Activated CD4-positive, alpha-beta memory T cell treated with anti-CD3 and anti-CD28 coated beads for 36 hours (primary cell): ENCODE results near the gene PODXL2. TPM values are rescaled to one million over a fixed set of nuclear protein-coding genes. Genes with fewer than 3 reads are reported as not detected.

ENCODE experiments used
- CTCF ChIA-PET: fragments of 350-600 bp; sonication (Branson Sonifier 250); formaldehyde crosslinking; loops from one replicate; lab custom pipeline; 2021; ENCODE audit warnings: antibody characterized with exemption, inconsistent platforms; lab: Charles Lee
- POLR2A ChIA-PET: fragments of 350-600 bp; sonication (Branson Sonifier 250); formaldehyde crosslinking; loops from one replicate; lab custom pipeline; 2021; ENCODE audit warnings: antibody characterized with exemption; lab: Charles Lee
- DNase-seq: peaks from one replicate; pipeline ENCODE4 v3.0.0-alpha.2; 2020
- H3K27ac Mint-ChIP-seq: one replicate; pipeline ENCODE4 v1.8.0; 2021; ENCODE audit warnings: mixed read lengths
- H3K27me3 Mint-ChIP-seq: one replicate; pipeline ENCODE4 v1.8.0; 2021; ENCODE audit warnings: mixed read lengths
- H3K36me3 Mint-ChIP-seq: one replicate; pipeline ENCODE4 v1.8.0; 2021; ENCODE audit warnings: mixed read lengths
- H3K4me1 Mint-ChIP-seq: one replicate; pipeline ENCODE4 v1.8.0; 2021; ENCODE audit warnings: low read depth, mixed read lengths
- H3K4me3 Mint-ChIP-seq: one replicate; pipeline ENCODE4 v1.8.0; 2021; ENCODE audit warnings: mild to moderate bottlenecking, mixed read lengths
- H3K9me3 Mint-ChIP-seq: one replicate; pipeline ENCODE4 v1.8.0; 2021; ENCODE audit warnings: mixed read lengths
- intact Hi-C: fragments of 100-400 bp; cut with micrococcal nuclease; formaldehyde crosslinking; loops from one replicate; pipeline ENCODE4 v1.15.1; 2023
- total RNA-seq, 2 experiments: library from RNA; stranded (reverse); gene quantifications; one replicate each; pipeline ENCODE4 v1.2.3, GENCODE V29; 2021

PODXL2 gene
- total RNA-seq, 2 experiments from 2014 or later = 1.2 to 1.3 TPM

DNA sequence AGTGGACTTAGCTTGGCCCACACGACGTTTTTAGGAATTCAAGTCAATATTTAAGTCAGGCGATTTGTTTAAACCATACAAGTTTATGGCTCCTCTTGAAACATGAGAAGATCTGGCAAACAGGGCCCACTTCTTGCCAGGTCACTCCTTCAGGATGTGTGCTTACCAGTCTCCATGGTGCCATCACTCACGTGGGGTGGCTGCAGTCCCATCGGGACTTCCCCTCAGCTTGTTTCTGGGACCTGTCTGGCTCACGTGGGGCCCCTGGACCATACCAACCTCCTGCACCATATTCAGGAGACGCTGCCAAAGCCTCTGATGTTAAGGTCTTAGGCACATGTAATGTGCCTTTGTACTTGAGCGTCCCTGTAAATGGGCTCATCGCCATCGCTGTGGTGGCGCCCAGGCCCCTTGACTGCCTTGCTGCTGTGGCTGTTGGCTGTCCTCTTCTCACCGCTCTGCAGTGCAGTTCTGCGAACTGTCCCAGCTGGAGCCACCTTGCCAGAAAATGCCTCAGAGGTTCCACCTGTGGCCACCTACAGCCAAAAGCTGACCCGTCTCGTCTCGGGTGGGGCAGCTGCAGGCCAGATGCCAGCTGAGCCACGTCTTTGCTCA is 21.9 kb upstream of the PODXL2 start:
- CTCF ChIA-PET = no interaction called here

DNA sequence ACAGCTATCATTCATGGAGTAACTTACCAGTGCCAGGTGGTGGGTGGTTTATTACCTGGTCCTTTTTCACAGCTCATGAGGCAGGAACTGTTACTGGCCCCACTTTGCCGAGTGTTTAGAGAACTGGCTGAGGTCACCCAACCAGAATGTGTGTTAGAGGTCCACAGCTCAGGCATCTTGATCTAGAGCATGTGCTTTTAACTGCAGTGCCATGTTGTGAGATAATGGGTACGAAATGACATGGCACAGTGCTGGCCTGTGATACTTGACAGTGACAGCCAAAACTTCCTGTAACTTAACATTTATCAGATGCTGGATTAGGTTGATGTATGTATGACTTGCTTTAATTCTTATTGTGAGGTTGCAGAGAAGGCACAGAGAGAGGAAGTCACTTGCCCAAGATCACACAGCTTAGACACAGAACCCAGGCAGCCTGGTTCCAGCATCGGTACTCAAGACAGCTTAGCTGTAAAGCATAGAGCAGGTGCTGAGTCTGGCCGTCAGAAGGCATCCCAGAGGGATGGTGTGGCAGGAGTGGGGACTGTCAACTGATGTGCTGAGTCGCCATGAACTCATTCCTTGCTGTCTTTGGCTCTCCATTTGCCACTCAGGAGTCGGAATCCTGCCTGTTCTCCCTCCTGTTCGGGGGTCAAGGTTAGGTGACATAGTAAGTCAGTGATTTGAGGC is 21.2 kb upstream of the PODXL2 start:
- H3K4me1 Mint-ChIP-seq = peaks cover 4% of the 10 kb centered on the region
- no peak for DNase-seq
- no peaks in the 10 kb centered on the region for H3K9me3 Mint-ChIP-seq
- ChIA-PET CTCF (no interaction called here), POLR2A (interaction anchor here (1.0 kb wide), 1 partner anchor 15 kb away, joined by 3 read pairs; no protein-coding TSS in a partner anchor)
- intact Hi-C loops = no loop called here
- no peak overlapping the region for H3K27ac Mint-ChIP-seq
- peaks cover 75% of the 10 kb centered on the region for H3K36me3 Mint-ChIP-seq
- H3K4me3 Mint-ChIP-seq = no peak overlapping the region
- H3K27me3 Mint-ChIP-seq = no peaks in the 10 kb centered on the region

More for the DNA sequence above, 21.9 kb upstream of the PODXL2 start:
- Mint-ChIP-seq H3K27ac (no peak overlapping the region), H3K9me3 (no peaks in the 10 kb centered on the region), H3K36me3 (peaks cover 75% of the 10 kb centered on the region), H3K4me1 (peaks cover 10% of the 10 kb centered on the region), H3K27me3 (no peaks in the 10 kb centered on the region), H3K4me3 (no peak overlapping the region)
- DNase-seq = no peak
- POLR2A ChIA-PET = interaction anchor here (1.0 kb wide), 1 partner anchor 16 kb away, joined by 3 read pairs; no protein-coding TSS in a partner anchor
- intact Hi-C loops = no loop called here

DNA sequence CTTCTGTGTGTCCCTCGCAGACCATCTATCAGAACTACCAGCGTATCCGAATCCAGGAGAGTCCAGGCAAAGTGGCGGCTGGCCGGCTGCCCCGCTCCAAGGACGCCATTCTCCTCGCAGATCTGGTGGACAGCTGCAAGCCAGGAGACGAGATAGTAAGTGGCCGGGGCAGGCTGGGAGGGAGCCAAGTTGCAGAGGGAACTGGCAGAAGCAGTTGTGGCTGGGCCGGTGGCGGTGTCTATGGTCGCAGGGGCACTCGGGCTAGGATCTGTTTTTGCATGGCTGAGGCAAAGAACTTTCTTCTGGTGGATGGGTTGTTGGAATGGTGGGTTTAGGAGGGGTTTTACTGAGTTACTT is 20.6 kb upstream of the PODXL2 start:
- ChIA-PET POLR2A (no interaction called here), CTCF (no interaction called here)
- H3K4me3 Mint-ChIP-seq = no peak overlapping the region

DNA sequence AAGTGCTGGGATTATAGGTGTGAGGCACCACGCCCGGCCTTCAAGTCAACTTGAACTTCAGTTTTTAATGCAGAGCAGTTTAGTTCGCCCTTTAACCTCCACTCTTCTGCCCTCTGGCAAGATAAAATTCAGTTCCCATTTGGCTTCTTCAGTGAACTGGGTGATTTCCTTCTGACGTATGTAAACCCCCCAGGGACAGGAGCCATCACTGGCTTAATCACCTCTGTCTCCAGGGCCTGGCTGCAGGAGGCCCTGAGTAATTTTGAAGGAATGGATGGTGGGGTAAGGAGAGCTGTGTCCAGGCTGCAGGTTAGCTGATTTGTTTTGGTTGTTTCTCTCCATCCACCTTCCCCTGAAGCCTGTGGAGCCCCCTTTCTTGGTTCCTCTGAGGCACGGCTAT is 18.9 kb upstream of the PODXL2 start:
- no peak for DNase-seq
- intact Hi-C loops = no loop called here
- H3K27ac Mint-ChIP-seq = no peak overlapping the region

More for the DNA sequence above, 20.6 kb upstream of the PODXL2 start:
- H3K36me3 Mint-ChIP-seq = peaks cover 80% of the 10 kb centered on the region
- no peaks in the 10 kb centered on the region for H3K9me3 Mint-ChIP-seq
- no peaks in the 10 kb centered on the region for H3K27me3 Mint-ChIP-seq
- H3K4me1 Mint-ChIP-seq = peaks cover 4% of the 10 kb centered on the region
- intact Hi-C loops = no loop called here
- no peak for DNase-seq
- H3K27ac Mint-ChIP-seq = no peak overlapping the region

DNA sequence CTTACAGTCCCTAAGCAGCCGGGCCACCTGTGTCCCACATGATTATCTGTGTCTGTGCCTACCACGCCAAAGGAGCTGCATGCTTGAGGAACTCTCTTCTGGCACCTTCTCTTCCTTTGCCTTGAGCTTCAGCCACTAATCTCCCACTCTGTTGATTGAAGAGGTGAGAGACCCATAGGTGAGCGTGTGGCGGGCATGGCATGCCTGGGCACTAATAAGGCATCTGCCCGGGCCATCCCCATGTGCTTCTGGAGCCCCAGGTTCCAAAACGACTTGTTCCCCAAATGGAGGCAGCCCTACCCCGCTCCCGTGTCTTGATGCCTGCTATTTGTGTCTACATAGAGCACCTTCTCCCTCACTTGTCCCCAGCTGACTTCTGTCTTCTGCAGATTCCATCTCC is 17.7 kb upstream of the PODXL2 start:
- Mint-ChIP-seq H3K27ac (no peak overlapping the region), H3K27me3 (no peaks in the 10 kb centered on the region), H3K4me3 (no peak overlapping the region), H3K4me1 (no peaks in the 10 kb centered on the region), H3K9me3 (no peaks in the 10 kb centered on the region), H3K36me3 (peaks cover 87% of the 10 kb centered on the region)
- CTCF ChIA-PET = interaction anchor here (1.4 kb wide), 1 partner anchor 36 kb away, joined by 11 read pairs; no protein-coding TSS in a partner anchor
- intact Hi-C loops = no loop called here
- DNase-seq = no peak
- POLR2A ChIA-PET = no interaction called here

More for the DNA sequence above, 18.9 kb upstream of the PODXL2 start:
- ChIA-PET POLR2A (interaction anchor here (1.2 kb wide), 1 partner anchor 11 kb away, joined by 4 read pairs; no protein-coding TSS in a partner anchor), CTCF (no interaction called here)
- H3K27me3 Mint-ChIP-seq = no peaks in the 10 kb centered on the region
- H3K4me1 Mint-ChIP-seq = no peaks in the 10 kb centered on the region
- H3K4me3 Mint-ChIP-seq = no peak overlapping the region
- no peaks in the 10 kb centered on the region for H3K9me3 Mint-ChIP-seq
- H3K36me3 Mint-ChIP-seq = peaks cover 84% of the 10 kb centered on the region

DNA sequence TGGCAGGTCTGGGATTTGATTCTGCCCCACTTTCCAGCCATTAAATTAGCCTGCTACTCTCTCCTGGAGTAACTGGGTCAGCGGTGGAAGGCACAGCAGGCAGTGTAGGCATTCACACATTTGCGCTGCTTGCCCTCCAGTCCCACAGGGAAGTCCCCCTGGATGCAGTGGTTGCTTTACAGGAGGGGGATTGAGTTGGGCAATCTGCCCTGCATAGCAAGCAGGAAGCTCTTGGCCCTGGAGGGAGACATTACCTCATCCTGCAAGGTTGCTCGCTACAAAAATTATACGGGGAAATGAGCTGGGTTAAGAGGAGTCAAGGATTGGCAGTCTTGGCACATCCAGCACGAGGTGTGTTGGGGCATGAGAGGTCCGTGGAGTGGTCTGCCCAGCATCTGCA is 16.0 kb upstream of the PODXL2 start:
- CTCF ChIA-PET = no interaction called here
- Mint-ChIP-seq H3K27ac (no peak overlapping the region), H3K27me3 (no peaks in the 10 kb centered on the region), H3K36me3 (peaks cover 85% of the 10 kb centered on the region), H3K4me3 (no peak overlapping the region), H3K9me3 (no peaks in the 10 kb centered on the region), H3K4me1 (no peaks in the 10 kb centered on the region)
- intact Hi-C loops = no loop called here
- POLR2A ChIA-PET = no interaction called here
- DNase-seq = no peak

DNA sequence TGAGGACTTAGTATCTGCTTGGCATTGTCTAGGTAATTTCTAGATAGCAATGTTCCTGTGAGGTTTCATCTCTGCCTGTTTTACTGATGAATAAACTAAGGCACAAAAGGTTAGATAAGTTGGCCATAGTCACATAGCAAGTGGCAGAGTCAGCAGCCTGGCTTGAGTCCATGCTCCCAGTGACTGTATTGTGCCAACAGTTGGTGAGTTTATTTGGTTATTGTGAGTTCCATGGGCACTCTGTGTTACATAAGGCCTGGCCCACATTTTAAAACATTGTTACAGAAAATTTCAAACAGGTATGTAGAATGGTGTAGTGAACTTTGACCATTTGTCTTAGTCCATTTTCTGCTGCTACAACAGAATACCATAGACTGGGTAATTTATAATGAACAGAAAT is 15.6 kb upstream of the PODXL2 start:
- H3K36me3 Mint-ChIP-seq = peaks cover 85% of the 10 kb centered on the region
- no peaks in the 10 kb centered on the region for H3K4me1 Mint-ChIP-seq
- DNase-seq = no peak

DNA sequence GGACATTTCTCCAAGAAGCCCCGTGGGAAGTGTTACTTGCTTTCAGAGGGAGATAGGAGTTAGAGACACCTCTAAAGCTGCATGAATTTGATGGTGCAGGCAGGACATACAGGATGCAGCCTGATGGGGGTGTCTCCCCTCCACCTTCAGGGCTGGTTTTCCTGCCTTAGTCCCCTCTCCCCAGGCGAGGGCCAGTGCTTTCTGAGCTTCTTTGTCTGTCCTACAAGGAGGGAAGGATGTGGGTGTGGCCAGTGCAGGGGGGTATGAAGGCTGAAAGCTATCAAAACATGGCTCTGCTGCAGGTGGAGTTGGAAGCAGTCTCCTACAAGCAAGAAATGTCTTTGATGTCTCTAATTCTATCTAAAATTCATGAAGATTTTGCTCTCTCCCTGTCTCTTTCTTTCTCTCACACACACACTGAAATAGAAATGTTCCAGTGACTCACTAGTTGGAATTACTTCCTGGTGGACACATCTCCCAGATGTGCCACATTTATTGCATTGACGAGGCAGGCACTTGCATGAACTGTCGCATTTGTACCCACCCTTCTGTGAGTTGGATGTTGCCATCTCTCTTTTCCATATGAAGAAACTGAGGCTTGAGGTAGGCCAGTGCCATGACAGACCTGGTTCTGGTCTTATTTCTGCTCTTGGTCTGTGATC is 13.9 kb upstream of the PODXL2 start:
- no peak overlapping the region for H3K4me3 Mint-ChIP-seq
- H3K4me1 Mint-ChIP-seq = no peaks in the 10 kb centered on the region
- peaks cover 81% of the 10 kb centered on the region for H3K36me3 Mint-ChIP-seq
- intact Hi-C loops = no loop called here
- no peaks in the 10 kb centered on the region for H3K27me3 Mint-ChIP-seq
- ChIA-PET CTCF (no interaction called here), POLR2A (no interaction called here)
- no peak overlapping the region for H3K27ac Mint-ChIP-seq
- DNase-seq = no peak
- H3K9me3 Mint-ChIP-seq = no peaks in the 10 kb centered on the region

More for the DNA sequence above, 15.6 kb upstream of the PODXL2 start:
- H3K27me3 Mint-ChIP-seq = no peaks in the 10 kb centered on the region
- no peak overlapping the region for H3K27ac Mint-ChIP-seq
- no peaks in the 10 kb centered on the region for H3K9me3 Mint-ChIP-seq
- CTCF ChIA-PET = no interaction called here
- H3K4me3 Mint-ChIP-seq = no peak overlapping the region
- intact Hi-C loops = no loop called here
- POLR2A ChIA-PET = no interaction called here

DNA sequence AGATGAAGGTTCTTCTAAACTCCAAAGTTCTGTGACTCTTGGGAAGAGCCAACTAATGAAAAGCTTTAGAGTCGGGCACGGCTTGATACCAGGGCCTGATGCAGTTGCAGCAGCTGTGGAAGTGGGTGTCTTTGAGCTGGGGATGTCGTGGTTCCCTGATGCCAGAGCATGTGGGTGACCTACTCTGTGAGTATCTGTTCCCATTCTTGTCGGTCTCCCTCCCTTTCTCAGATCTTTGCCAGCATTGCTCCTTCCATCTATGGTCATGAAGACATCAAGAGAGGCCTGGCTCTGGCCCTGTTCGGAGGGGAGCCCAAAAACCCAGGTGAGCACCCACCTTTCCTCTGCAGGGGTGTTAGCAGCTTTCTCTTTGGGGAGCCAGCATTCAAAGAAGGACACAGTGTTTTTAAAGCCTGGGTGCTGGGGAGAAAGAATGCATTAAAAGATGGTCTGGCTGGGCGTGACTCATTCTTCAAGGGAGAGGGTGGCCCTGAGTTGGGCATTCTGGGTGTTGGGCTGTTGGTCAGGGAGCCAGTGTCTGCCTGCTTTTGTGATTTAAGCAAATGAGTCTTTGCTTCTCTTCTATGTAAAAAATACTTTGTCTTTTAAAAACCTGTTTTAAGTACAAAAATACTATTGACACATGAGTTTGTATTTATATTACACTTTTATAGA is 13.2 kb upstream of the PODXL2 start:
- intact Hi-C loops = no loop called here
- H3K27ac Mint-ChIP-seq = no peak overlapping the region
- H3K4me1 Mint-ChIP-seq = no peaks in the 10 kb centered on the region
- ChIA-PET POLR2A (no interaction called here), CTCF (no interaction called here)
- DNase-seq = no peak
- no peak overlapping the region for H3K4me3 Mint-ChIP-seq
- no peaks in the 10 kb centered on the region for H3K9me3 Mint-ChIP-seq
- H3K27me3 Mint-ChIP-seq = no peaks in the 10 kb centered on the region
- H3K36me3 Mint-ChIP-seq = peaks cover 78% of the 10 kb centered on the region

DNA sequence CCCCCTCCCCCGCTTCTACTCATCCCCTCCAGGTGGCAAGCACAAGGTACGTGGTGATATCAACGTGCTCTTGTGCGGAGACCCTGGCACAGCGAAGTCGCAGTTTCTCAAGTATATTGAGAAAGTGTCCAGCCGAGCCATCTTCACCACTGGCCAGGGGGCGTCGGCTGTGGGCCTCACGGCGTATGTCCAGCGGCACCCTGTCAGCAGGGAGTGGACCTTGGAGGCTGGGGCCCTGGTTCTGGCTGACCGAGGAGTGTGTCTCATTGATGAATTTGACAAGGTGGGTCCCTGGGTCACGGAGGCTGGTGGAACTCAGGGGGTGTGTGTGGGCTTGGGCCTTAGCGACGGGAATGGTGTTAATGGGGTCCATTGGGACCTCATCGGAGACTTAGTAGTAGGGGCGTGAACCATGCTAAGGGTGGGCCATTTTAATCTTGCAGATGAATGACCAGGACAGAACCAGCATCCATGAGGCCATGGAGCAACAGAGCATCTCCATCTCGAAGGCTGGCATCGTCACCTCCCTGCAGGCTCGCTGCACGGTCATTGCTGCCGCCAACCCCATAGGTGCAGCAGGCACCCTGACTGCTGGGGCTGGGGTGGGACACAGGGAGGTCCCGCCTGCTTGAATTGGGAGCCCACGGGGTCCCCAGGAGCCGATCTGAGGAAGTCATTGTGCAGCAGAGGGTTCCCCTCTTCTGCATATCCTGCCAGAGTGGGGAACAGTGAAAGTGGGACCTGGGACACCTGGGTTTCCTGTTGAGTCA is 12.0 kb upstream of the PODXL2 start:
- H3K27ac Mint-ChIP-seq = no peak overlapping the region
- DNase-seq = no peak
- H3K4me3 Mint-ChIP-seq = no peak overlapping the region

DNA sequence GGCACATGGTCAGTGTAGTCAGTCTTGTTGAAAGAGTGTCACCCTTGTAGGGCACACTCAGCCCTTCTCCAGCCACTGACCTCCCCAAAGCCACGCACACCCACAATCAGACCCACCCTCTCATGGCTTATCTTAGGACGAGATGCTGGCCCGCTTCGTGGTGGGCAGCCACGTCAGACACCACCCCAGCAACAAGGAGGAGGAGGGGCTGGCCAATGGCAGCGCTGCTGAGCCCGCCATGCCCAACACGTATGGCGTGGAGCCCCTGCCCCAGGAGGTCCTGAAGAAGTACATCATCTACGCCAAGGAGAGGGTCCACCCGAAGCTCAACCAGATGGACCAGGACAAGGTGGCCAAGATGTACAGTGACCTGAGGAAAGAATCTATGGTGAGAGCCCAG is 10.1 kb upstream of the PODXL2 start:
- H3K36me3 Mint-ChIP-seq = peaks cover 65% of the 10 kb centered on the region
- H3K9me3 Mint-ChIP-seq = no peaks in the 10 kb centered on the region
- H3K27ac Mint-ChIP-seq = no peak overlapping the region
- POLR2A ChIA-PET = no interaction called here
- H3K4me1 Mint-ChIP-seq = no peaks in the 10 kb centered on the region
- CTCF ChIA-PET = no interaction called here
- no peak overlapping the region for H3K4me3 Mint-ChIP-seq
- intact Hi-C loops = no loop called here
- no peak for DNase-seq
- no peaks in the 10 kb centered on the region for H3K27me3 Mint-ChIP-seq

More for the DNA sequence above, 12.0 kb upstream of the PODXL2 start:
- Mint-ChIP-seq H3K27me3 (no peaks in the 10 kb centered on the region), H3K9me3 (no peaks in the 10 kb centered on the region), H3K36me3 (peaks cover 81% of the 10 kb centered on the region), H3K4me1 (no peaks in the 10 kb centered on the region)
- intact Hi-C loops = no loop called here
- POLR2A ChIA-PET = no interaction called here
- CTCF ChIA-PET = no interaction called here
